Esophagus squamous epithelium (tissue), 5 donors: ENCODE data around the gene ABHD10. TPM values are rescaled to one million over a fixed set of nuclear protein-coding genes. Genes with fewer than 3 reads are reported as not detected.

Source experiments
- DNase-seq: peaks from one replicate; lab custom pipeline; 2025; lab: John Stamatoyannopoulos, UW
- H3K27ac ChIP-seq, 4 donors: fragments of 200-600 bp; sonication (generic); one replicate each; pipeline ENCODE4 v1.5.1; 2016 to 2019; ENCODE audit warnings: mild to moderate bottlenecking in 1 of 4
- H3K27me3 ChIP-seq, 4 donors: fragments of 200-600 bp; sonication (generic); 1 replicate in 3 of 4; 2 replicates in 1 of 4; pipeline versions ENCODE4 v1.5.1 to v1.6.0; 2017 to 2021; ENCODE audit warnings: antibody characterized with exemption in 1 of 4
- H3K36me3 ChIP-seq, 3 donors: fragments of 200-600 bp; sonication (generic); one replicate each; pipeline ENCODE4 v1.5.1; 2016 to 2019
- H3K4me1 ChIP-seq, 3 donors: fragments of 200-600 bp; sonication (generic); one replicate each; pipeline ENCODE4 v1.5.1; 2017 to 2019
- H3K4me3 ChIP-seq, 4 donors: fragments of 200-600 bp; sonication (generic); 1 replicate in 3 of 4; 2 replicates in 1 of 4; pipeline ENCODE4 v1.5.1; 2016 to 2019; ENCODE audit warnings: mild to moderate bottlenecking in 2 of 4, moderate library complexity in 1 of 4
- H3K9me3 ChIP-seq, 3 donors: fragments of 200-600 bp; sonication (generic); one replicate each; pipeline ENCODE4 v1.5.1; 2016 to 2019
- POLR2A ChIP-seq, 4 donors: fragments of 450-650 bp; IDR thresholded peaks; one replicate each; pipeline ENCODE4 v1.6.1; 2017; ENCODE audit warnings: antibody characterized with exemption in 4 of 4, mild to moderate bottlenecking in 4 of 4, moderate library complexity in 3 of 4
- WGBS, 2 donors: methylation state at CpG; one replicate each; pipeline ENCODE4 v1.1.5; 2018; 5-methylcytosine and 5-hydroxymethylcytosine counted together
- intact Hi-C: fragments of 100-400 bp; cut with DNase I; formaldehyde crosslinking; loops from one replicate; pipeline ENCODE4 v1.15.0; 2022
- total RNA-seq, 4 donors: library from RNA; depleted of rRNA; stranded (reverse); fragments of >200 nt; gene quantifications; one replicate each; pipeline ENCODE4 v1.1.0, GENCODE V29; 2016
- TF ChIP-seq, protein P1 (sequence below), 6 experiments: fragments of 450-650 bp in 4 of 6; fragments of 200-600 bp in 2 of 6; sonication (generic) in 2 of 6; IDR thresholded peaks; one replicate each; pipeline ENCODE4 v1.5.1; 2016 to 2019; ENCODE audit warnings: antibody characterized with exemption in 6 of 6, mild to moderate bottlenecking in 4 of 6, moderate library complexity in 4 of 6
- donor health status: DM: yes; HTN: yes; CAD: no.

Gene ABHD10
- total RNA-seq, 4 donors from 2014 or later, result 10.2 to 22.5 (median 13.1) TPM

DNA sequence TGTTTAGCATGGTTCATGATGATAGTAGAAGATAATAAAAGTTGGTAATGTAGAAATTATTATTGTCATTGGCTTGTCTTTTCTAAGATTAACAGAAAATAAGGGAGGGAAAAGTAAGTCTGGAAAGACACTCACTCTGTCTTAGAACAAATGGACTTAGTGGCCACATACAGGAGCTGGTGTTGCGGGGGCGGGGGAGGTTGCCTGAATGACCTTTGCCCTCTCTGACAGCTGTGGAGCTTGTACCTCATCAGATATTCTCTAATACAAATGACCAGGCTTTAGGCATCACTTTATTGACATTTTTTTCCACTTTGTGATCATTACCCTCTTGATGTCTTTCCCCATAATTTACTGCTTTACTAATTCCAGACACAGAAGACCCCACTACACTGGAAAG lies 25.8 kb downstream of the ABHD10 start:
- WGBS, 2 donors, result 93 to 97% methylated on average over 2 of the region's 2 CpGs
- Histone ChIP-seq H3K9me3 (no peaks in the 10 kb centered on the region), H3K27me3 (peaks cover 0 to 21% (median 0%) of the 10 kb centered on the region in 4 donors), H3K36me3 (no peaks in the 10 kb centered on the region), H3K4me1 (peaks cover 0 to 8% (median 3%) of the 10 kb centered on the region in 3 donors), H3K4me3 (no peak overlapping the region), H3K27ac (no peak overlapping the region)
- intact Hi-C loops, result no loop called here
- DNase-seq, result no peak
- TF ChIP-seq, protein P1, sequence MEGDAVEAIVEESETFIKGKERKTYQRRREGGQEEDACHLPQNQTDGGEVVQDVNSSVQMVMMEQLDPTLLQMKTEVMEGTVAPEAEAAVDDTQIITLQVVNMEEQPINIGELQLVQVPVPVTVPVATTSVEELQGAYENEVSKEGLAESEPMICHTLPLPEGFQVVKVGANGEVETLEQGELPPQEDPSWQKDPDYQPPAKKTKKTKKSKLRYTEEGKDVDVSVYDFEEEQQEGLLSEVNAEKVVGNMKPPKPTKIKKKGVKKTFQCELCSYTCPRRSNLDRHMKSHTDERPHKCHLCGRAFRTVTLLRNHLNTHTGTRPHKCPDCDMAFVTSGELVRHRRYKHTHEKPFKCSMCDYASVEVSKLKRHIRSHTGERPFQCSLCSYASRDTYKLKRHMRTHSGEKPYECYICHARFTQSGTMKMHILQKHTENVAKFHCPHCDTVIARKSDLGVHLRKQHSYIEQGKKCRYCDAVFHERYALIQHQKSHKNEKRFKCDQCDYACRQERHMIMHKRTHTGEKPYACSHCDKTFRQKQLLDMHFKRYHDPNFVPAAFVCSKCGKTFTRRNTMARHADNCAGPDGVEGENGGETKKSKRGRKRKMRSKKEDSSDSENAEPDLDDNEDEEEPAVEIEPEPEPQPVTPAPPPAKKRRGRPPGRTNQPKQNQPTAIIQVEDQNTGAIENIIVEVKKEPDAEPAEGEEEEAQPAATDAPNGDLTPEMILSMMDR (IDR thresholded peaks at IDR 0.05), result no peak
- no peak for TF ChIP-seq POLR2A (IDR thresholded peaks at IDR 0.05)

DNA sequence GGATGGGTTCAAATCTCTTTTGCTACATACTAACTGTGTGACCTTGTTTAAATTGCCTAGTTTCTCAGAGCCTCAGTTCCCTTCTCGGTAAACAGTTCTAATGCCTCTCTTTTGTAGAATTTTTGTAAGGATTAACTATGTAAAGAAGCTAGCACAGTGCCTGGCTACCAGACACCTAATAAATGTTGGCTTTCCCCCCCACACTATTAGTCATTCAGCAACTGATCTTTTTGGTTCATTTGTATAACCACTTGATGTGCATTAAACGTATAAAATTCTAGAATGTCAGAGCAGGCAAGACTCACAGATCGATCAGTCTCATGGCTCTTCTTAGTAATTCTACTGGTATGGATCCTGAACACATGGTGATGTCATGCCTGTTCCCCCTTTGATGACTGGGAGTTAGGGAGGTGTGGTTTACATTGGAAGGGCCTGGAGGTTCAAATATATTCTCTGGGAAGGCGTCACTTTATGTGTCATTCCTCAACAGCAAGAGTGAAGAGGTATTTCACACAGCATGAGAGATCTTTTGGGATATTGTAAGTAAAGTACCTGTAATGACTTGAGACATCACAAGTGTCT lies 26.4 kb downstream of the ABHD10 start:
- H3K27ac ChIP-seq, result no peak overlapping the region
- no peaks in the 10 kb centered on the region for H3K36me3 ChIP-seq
- peaks cover 0 to 16% (median 0%) of the 10 kb centered on the region in 4 donors for H3K27me3 ChIP-seq
- H3K9me3 ChIP-seq, result no peaks in the 10 kb centered on the region
- intact Hi-C loops, result no loop called here
- H3K4me3 ChIP-seq, result no peak overlapping the region
- TF ChIP-seq POLR2A (IDR thresholded peaks at IDR 0.05), result no peak
- TF ChIP-seq, protein P1 (IDR thresholded peaks at IDR 0.05), result no peak
- DNase-seq, result no peak
- H3K4me1 ChIP-seq, result peaks cover 0 to 7% (median 3%) of the 10 kb centered on the region in 3 donors
- WGBS, 2 donors, result 50 to 89% methylated on average over 4 of the region's 4 CpGs

GRCh38 chr3:112007633-112008032 lies 28.8 kb downstream of the ABHD10 start:
- intact Hi-C loops, result no loop called here
- 15 to 58% methylated on average over 1 of the region's 1 CpG for WGBS, 2 donors
- TF ChIP-seq, protein P1 (IDR thresholded peaks at IDR 0.05), result no peak
- TF ChIP-seq POLR2A (IDR thresholded peaks at IDR 0.05), result no peak
- Histone ChIP-seq H3K4me3 (no peak overlapping the region), H3K4me1 (peaks cover 0 to 15% (median 6%) of the 10 kb centered on the region in 3 donors), H3K9me3 (no peaks in the 10 kb centered on the region), H3K27me3 (no peaks in the 10 kb centered on the region), H3K27ac (no peak overlapping the region), H3K36me3 (no peaks in the 10 kb centered on the region)
- no peak for DNase-seq

DNA sequence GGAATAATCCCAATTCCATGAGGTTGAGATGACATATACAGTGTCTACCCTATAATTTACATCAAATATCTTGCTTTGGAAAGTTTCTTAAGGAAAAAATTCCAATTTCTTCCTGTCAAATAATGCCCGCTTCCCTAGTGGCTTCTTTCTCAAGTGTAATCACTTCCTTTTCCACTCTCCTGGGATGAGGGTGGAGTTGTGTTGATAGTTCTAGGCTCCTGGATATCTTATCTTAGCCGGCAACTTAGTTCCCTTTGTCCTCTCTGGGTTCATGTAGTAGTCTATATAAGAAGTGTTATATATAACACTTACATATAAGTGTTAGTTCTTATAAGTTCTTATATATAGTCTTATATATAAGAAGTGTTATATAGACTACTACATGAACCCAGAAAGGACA lies 30.8 kb downstream of the ABHD10 start:
- no peaks in the 10 kb centered on the region for H3K27me3 ChIP-seq
- 80 to 89% methylated on average over 2 of the region's 2 CpGs for WGBS, 2 donors
- H3K4me3 ChIP-seq, result no peak overlapping the region
- H3K36me3 ChIP-seq, result no peaks in the 10 kb centered on the region
- intact Hi-C loops, result no loop called here
- TF ChIP-seq POLR2A (IDR thresholded peaks at IDR 0.05), result no peak
- TF ChIP-seq, protein P1 (IDR thresholded peaks at IDR 0.05), result no peak
- no peak overlapping the region for H3K27ac ChIP-seq
- no peak for DNase-seq
- peaks cover 0 to 21% (median 6%) of the 10 kb centered on the region in 3 donors for H3K4me1 ChIP-seq
- no peaks in the 10 kb centered on the region for H3K9me3 ChIP-seq

- no peak for DNase-seq
- Histone ChIP-seq H3K27ac (no peak overlapping the region), H3K9me3 (no peaks in the 10 kb centered on the region), H3K27me3 (no peaks in the 10 kb centered on the region), H3K4me1 (peaks cover 0 to 21% (median 6%) of the 10 kb centered on the region in 3 donors), H3K36me3 (no peaks in the 10 kb centered on the region), H3K4me3 (no peak overlapping the region)
- 66 to 90% methylated on average over 3 of the region's 3 CpGs for WGBS, 2 donors
- intact Hi-C loops, result no loop called here
- TF ChIP-seq, protein P1 (IDR thresholded peaks at IDR 0.05), result no peak
- TF ChIP-seq POLR2A (IDR thresholded peaks at IDR 0.05), result no peak
Observed at GRCh38 chr3:112010636-112011035, 31.8 kb downstream of the ABHD10 start.
